Stimulated activated CD4-positive, alpha-beta T cell treated with anti-CD3 and anti-CD28 coated beads, Interleukin-4, amount 100 ng/mL, for 24 hours (primary cell): ENCODE data around the gene TBC1D3B.
"Not testable (repeated sequence)": the region's sequence is repeated elsewhere in the genome, so short reads cannot be mapped to it uniquely, and the experiment has no call there.

Source experiments
- DNase-seq: peaks from one replicate; pipeline ENCODE4 v3.0.0-alpha.2; 2020

TBC1D3B gene

GRCh38 chr17:36176536-36176935 is at the start of gene TBC1D3B:
Gene TBC1D3B (minus strand): TSS chr17:36176636. CDS start chr17:36175050, 1,586 bp downstream.
- not testable (repeated sequence) for DNase-seq

GRCh38 chr17:36222967-36223366 is 46.5 kb upstream of the TBC1D3B start:
- DNase-seq: not testable (repeated sequence)

DNA sequence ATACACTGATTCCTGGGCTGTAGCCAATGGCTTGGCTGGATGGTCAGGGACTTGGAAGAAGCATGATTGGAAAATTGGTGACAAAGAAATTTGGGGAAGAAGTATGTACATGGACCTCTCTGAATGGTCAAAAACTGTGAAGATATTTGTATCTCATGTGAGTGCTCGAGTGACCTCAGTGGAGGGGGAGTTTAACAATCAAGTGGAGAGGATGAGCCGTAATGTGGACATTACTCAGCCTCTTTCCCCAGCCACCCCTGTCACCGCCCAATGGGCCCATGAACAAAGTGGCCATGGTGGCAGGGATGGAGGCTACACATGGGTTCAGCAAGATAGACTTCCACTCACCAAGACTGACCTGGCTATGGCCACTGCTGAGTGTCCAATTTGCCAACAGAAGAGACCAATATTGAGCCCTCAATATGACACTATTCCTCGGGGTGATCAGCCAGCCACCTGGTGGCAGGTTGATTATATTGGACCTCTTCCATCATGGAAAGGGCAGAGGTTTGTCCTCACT is 45.2 kb upstream of the TBC1D3B start:
- not testable (repeated sequence) for DNase-seq

- not testable (repeated sequence) for DNase-seq
Observed at GRCh38 chr17:36220737-36221580, 44.5 kb upstream of the TBC1D3B start.

GRCh38 chr17:36219556-36219955 is 43.1 kb upstream of the TBC1D3B start:
- not testable (repeated sequence) for DNase-seq

DNA sequence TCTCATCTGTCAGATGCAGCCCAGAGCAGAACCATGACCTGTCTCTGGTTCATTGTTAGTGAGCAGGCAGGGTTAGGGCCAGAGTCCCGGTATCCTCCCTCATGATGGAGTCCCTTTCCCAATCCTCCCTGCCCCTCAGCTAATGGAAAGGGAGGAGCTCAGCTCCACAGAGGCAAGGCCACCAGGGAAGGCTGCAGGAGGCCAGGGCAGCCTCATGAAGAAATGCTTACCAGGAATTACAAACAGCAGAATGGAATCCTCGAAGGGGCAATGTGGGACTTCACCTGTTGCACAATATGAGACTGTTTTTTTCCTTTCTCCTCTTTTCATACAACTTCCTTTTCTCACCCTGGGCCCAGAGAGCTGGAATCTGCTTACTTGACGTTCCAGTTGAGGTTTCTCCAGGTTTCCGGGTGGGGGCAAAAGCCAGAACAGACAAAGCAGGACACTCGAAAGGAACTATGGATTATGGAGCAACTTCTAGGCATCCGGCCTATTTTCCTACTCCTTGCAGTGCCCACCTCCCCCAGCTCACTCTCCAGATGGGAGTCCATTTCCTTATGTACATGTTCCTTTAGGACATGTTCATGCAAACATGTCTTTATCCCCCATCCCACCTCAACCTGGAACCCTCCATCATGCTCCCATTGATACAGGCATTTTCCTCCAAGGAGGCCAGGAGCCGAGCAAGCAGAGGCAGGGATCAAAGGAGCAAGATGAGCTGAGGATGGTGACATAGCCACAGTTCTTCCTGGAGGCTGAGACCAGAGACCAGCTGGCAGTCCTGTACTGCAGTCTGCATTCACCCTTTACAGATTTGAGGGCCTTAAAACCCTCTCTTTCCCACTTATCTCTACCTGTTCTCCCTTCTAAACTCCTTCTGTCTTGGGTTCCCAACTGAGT is 39.2 kb upstream of the TBC1D3B start:
- not testable (repeated sequence) for DNase-seq

DNA sequence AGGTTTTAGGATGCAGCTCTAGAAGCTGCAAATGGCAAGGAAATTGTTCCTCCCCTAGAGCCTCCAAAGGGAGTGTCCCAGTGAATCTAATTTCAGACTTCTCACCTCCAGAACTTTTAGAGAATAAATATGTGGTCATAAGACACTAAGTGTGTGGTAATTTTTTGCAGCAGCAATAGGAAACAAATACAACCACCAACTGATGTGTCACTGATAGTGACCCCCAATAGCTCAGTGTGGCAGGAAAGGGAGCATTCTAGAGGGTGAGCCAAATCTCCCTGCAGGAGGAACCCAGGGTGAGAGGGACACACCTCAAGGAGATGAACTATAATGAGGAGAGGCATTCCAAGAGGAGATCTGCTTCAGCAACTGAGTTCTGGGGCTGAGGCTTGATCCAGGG is 38.5 kb upstream of the TBC1D3B start:
- no peak for DNase-seq

- DNase-seq: no peak
Observed at GRCh38 chr17:36213695-36214094, 37.3 kb upstream of the TBC1D3B start.

DNA sequence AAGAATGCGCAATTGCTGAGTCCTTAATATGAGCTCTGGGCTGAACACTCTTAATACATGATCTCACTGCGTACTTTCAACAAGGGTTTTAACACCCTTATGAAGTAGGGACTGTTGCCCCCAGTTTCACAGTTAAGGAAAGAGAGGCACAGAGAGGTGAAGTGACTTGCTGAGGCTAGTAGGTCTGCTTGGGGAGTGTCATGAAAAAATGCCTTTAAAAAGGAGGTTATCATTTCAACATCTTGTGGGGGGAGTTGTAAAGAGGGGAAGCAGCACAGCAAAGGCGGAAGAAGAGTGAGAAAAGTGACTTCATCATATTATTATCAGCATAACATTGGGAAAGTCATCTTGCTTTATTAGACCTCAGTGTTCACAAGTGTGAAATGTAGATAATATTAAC is 36.5 kb upstream of the TBC1D3B start:
- no peak for DNase-seq

DNA sequence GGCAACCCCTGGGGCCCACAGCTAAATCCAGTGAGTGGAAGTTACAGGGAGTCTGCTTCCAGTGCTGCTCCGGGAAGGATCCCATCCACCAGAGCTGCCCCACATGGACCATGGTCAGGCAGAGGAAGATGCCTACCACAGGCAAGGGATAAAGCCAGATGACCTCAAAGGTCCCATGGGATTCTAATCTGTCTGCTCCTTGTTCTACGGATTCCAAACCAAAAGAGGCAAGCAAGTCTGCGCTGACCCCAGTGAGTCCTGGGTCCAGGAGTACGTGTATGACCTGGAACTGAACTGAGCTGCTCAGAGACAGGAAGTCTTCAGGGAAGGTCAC is 35.8 kb upstream of the TBC1D3B start:
- DNase-seq: no peak

DNA sequence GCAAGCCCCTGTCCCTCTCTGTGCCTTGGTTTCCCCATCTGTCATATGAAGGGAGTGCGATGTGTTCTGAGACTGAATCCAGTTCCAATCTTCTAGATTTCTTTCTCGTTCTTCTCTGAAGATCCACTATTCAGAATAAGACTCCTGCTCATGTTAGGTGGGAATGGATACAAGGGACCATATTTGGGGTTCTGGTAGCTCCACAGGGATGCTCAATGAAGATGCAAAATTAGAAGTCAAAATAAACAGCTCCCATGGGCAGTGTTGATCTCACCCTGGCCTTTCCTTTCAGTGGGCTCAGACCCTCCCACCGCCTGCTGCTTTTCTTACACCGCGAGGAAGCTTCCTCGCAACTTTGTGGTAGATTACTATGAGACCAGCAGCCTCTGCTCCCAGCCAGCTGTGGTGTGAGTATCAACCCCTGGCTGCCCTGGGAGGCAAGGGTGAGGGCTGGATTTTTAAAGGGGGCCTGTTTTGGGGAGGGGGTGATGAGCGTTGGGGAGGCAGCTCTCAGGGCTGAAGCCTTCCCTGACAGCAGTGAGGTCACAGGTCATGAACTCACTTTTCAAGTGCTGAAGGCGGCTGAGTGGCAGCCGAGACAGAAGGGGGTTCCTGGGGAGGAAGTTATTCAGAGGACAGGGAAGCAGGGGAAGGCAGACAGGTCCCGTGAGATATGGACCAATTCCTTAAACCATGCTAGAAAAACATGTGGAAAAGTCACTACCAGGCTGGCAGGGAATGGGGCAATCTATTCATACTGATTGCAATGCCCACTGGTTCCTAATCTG is 35.2 kb upstream of the TBC1D3B start:
- DNase-seq: not testable (repeated sequence)

GRCh38 chr17:36210439-36211211 is 34.2 kb upstream of the TBC1D3B start, which contains the start of gene CCL4L2:
Gene CCL4L2 (plus strand): TSS chr17:36211063.
- DNase-seq: not testable (repeated sequence)

GRCh38 chr17:36209575-36209974 is 33.1 kb upstream of the TBC1D3B start:
- DNase-seq: no peak

- DNase-seq: not testable (repeated sequence)
Observed at GRCh38 chr17:36207383-36207782, 30.9 kb upstream of the TBC1D3B start.

DNA sequence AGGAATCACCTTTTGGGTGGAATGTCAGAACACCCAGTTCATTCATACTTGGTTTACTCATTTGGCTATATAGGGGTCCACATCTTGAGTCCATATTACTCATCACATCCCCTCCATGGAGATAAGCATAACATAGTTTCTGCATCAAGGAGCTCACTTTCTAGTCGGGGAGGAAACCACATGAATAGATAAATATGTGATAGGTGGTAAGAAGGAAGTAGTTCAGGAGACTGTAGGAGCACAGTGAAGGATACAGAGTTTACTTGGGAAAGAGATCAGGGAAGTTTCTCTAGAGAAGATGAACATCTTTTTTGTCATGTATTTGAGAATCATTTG is 30.0 kb upstream of the TBC1D3B start:
- DNase-seq: not testable (repeated sequence)

DNA sequence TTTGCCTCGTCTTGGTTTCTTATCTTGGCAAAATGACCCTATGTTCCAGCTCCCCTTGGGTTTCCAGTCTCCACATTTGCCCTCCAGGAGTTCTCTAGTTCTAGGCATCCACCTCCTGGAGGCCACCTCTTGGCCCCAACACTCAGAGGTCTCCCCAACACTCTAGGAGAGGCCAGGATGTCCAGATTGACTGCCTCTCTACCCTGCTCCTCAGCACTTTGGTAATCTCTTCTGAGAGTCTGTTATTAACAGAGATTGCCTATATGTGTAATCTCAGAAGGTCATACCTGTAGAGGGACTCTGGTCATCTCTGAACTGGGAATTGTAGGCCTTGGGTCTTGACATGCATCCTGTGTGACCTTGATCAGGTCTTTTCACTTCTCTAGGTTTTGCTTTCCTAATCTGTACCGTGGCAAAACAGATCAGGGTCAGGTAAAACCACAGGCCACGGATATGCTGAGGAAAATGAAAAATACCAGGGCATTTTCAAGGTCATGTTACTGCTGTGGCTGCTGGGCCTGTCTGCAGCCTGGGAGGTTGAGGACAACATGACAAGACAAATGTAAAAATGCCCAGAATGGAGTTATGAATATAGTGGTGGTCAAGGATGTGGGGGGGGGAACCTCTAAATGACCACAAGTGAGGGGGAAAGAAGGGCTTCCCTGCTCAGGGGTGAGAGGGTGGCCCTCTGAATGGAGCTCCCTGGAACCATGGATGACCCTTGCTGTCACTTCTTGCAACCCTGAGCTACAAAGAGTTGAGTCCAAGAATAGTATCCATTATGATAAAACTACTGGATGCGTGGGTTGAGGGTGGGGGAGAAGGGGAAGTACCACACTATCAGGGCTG is 29.4 kb upstream of the TBC1D3B start:
- DNase-seq: no peak

DNA sequence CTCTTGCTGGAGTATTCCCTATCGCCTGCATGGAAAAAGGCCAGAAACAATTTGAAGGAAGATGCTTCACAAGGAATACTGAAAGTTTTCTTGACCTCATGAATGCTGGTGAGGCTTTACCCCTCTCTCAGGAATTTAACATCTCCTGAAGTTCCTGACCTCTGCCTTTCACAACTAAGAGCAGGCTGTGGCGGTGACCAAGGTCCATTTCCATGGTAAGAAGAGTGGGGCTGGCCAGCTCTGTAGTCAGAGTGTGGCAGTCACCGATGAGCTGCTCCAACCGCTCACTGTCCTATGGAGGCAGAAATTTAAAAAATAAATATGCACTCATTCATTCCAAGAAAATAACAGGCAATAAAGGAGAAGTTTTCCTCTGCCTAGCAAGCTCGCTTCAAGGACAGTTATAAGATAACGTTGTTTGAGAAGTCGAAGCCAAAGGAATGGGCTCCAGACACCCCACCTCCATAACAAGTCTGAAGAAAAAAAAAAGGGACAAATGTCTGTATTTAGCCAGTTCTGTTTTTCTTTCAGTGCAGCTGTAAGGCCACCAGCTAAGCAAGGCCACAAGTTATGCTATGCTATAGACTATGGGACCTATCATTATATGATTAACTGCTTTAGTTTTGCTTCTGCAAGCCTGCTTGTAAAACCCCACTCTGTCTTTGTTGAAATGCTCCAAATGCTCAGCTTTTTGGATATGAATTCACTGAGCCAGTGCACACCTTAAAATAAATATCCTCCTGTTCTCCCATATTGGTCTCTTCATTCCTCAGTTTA is 28.5 kb upstream of the TBC1D3B start:
- no peak for DNase-seq

- DNase-seq: no peak
Observed at GRCh38 chr17:36203335-36203734, 26.9 kb upstream of the TBC1D3B start.

- not testable (repeated sequence) for DNase-seq
Observed at GRCh38 chr17:36201506-36201905, 25.1 kb upstream of the TBC1D3B start.

DNA sequence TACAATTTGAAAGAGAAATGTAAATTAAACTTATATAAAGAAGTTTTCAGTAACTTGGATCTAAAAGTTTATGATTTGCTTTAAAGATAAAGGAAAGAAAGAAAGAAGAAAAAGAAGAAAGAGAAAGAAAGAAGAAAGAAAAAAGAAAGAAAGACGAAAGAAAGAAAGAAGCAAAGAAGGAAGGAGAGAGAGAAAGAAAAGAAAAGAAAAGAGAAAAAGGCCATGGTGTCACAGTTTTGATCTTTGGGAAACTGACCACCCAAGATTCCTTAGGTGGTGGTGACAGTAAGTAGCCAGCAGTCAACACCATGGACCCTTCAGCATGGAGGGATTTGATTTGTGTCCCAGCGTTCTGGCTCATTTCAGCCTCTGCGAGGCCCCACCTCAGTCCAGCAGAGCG is 24.7 kb upstream of the TBC1D3B start:
- not testable (repeated sequence) for DNase-seq
